H9 (cell line): Measurements from ENCODE around the gene EPC1. TPM values are rescaled to one million over a fixed set of nuclear protein-coding genes. Genes with fewer than 3 reads are reported as not detected.

Source experiments
- DNase-seq: peaks from one replicate; pipeline ENCODE4 v3.0.0-alpha.2; 2017
- H2AFZ ChIP-seq: one replicate; pipeline ENCODE4 v1.6.1; 2013; ENCODE audit warnings: mild to moderate bottlenecking, low read length, control low read depth, moderate library complexity
- H2AK5ac ChIP-seq: 2 replicates; pipeline ENCODE4 v1.6.1; 2013; ENCODE audit warnings: low read length, control low read depth, mixed read lengths; ENCODE audit not compliant: insufficient read length
- H2BK120ac ChIP-seq: one replicate; pipeline ENCODE4 v1.6.1; 2013; ENCODE audit warnings: low read depth, mild to moderate bottlenecking, low read length, control low read depth, inconsistent platforms; ENCODE audit not compliant: poor library complexity, severe bottlenecking
- H2BK12ac ChIP-seq: 2 replicates; pipeline ENCODE4 v1.6.1; 2013; ENCODE audit warnings: low read length, control low read depth, mixed read lengths, low read depth; ENCODE audit not compliant: insufficient read length
- H2BK15ac ChIP-seq: 2 replicates; pipeline ENCODE4 v1.6.1; 2013; ENCODE audit warnings: low read depth, low read length, control low read depth
- H2BK20ac ChIP-seq: one replicate; pipeline ENCODE4 v1.6.1; 2013; ENCODE audit warnings: low read depth, mild to moderate bottlenecking, low read length, control low read depth, inconsistent platforms; ENCODE audit not compliant: poor library complexity, severe bottlenecking
- H2BK5ac ChIP-seq: 2 replicates; pipeline ENCODE4 v1.6.1; 2013; ENCODE audit warnings: low read length, control low read depth, mixed read lengths; ENCODE audit not compliant: insufficient read length
- H3K14ac ChIP-seq: 2 replicates; pipeline ENCODE4 v1.6.1; 2013; ENCODE audit warnings: low read length, control low read depth; ENCODE audit not compliant: insufficient read depth
- H3K18ac ChIP-seq: 2 replicates; pipeline ENCODE4 v1.6.1; 2013; ENCODE audit warnings: low read depth, mild to moderate bottlenecking, mixed read lengths, low read length, control low read depth; ENCODE audit not compliant: insufficient read length
- H3K23ac ChIP-seq: 2 replicates; pipeline ENCODE4 v1.6.1; 2013; ENCODE audit warnings: low read length, control low read depth, mixed read lengths, low read depth; ENCODE audit not compliant: insufficient read length
- H3K23me2 ChIP-seq: 2 replicates; pipeline ENCODE4 v1.6.1; 2013; ENCODE audit warnings: low read depth, mild to moderate bottlenecking, mixed read lengths, low read length, control low read depth; ENCODE audit not compliant: insufficient read length, poor library complexity, severe bottlenecking
- H3K27ac ChIP-seq: 2 replicates; pipeline ENCODE4 v1.5.1; 2013; ENCODE audit warnings: low read length, control low read depth, mixed read lengths, low read depth; ENCODE audit not compliant: insufficient read length
- H3K27me3 ChIP-seq: 2 replicates; pipeline ENCODE4 v1.6.1; 2013; ENCODE audit warnings: low read length, control low read depth, inconsistent platforms; ENCODE audit not compliant: insufficient read depth
- H3K4ac ChIP-seq: 2 replicates; pipeline ENCODE4 v1.6.1; 2013; ENCODE audit warnings: low read depth, mild to moderate bottlenecking, control low read depth, inconsistent platforms, low read length, moderate library complexity
- H3K4me1 ChIP-seq: 2 replicates; pipeline ENCODE4 v1.6.1; 2013; ENCODE audit warnings: low read length, control low read depth, inconsistent platforms; ENCODE audit not compliant: insufficient read depth
- H3K4me2 ChIP-seq: 2 replicates; pipeline ENCODE4 v1.6.1; 2013; ENCODE audit warnings: low read length, control low read depth, mixed read lengths; ENCODE audit not compliant: insufficient read length, insufficient read depth
- H3K56ac ChIP-seq: 2 replicates; pipeline ENCODE4 v1.6.1; 2013; ENCODE audit warnings: low read depth, mild to moderate bottlenecking, mixed read lengths, low read length, control low read depth; ENCODE audit not compliant: insufficient read length
- H3K79me1 ChIP-seq: 2 replicates; pipeline ENCODE4 v1.6.1; 2013; ENCODE audit warnings: low read depth, mild to moderate bottlenecking, moderate library complexity, low read length, control low read depth, inconsistent platforms; ENCODE audit not compliant: insufficient read depth, poor library complexity, severe bottlenecking
- H3K79me2 ChIP-seq: 2 replicates; pipeline ENCODE4 v1.6.1; 2013; ENCODE audit warnings: low read length, control low read depth, inconsistent platforms; ENCODE audit not compliant: insufficient read depth
- H3K9ac ChIP-seq: 2 replicates; pipeline ENCODE4 v1.6.1; 2013; ENCODE audit warnings: low read length, control low read depth, mixed read lengths; ENCODE audit not compliant: insufficient read length; ENCODE audit errors: extremely low read depth
- H3K9me3 ChIP-seq: one replicate; pipeline ENCODE4 v1.6.1; 2013; ENCODE audit warnings: low read depth, low read length, inconsistent platforms; ENCODE audit not compliant: control insufficient read depth
- H3T11ph ChIP-seq: one replicate; pipeline ENCODE4 v1.6.1; 2013; ENCODE audit warnings: mild to moderate bottlenecking, low read length, control low read depth, inconsistent platforms
- H4K20me1 ChIP-seq: one replicate; pipeline ENCODE4 v1.6.1; 2013; ENCODE audit not compliant: control insufficient read depth, insufficient read length, insufficient read depth
- H4K5ac ChIP-seq: 2 replicates; pipeline ENCODE4 v1.6.1; 2013; ENCODE audit warnings: low read depth, mild to moderate bottlenecking, mixed read lengths, low read length, control low read depth; ENCODE audit not compliant: insufficient read length
- H4K8ac ChIP-seq: replicated peaks from 2 replicates; pipeline ENCODE4 v1.6.1; 2013; ENCODE audit warnings: low read length, control low read depth, mixed read lengths, low read depth; ENCODE audit not compliant: insufficient read length
- H4K91ac ChIP-seq: 2 replicates; pipeline ENCODE4 v1.6.1; 2013; ENCODE audit warnings: low read depth, mild to moderate bottlenecking, moderate library complexity, mixed read lengths, low read length, control low read depth; ENCODE audit not compliant: insufficient read length
- H3K27ac Mint-ChIP-seq, 3 experiments: 2 replicates in 2 of 3; 3 replicates in 1 of 3; pipeline ENCODE4 v1.8.0; 2020 to 2021; ENCODE audit warnings: mixed read lengths in 3 of 3, mild to moderate bottlenecking in 1 of 3, moderate library complexity in 1 of 3
- H3K27me3 Mint-ChIP-seq: 2 replicates; pipeline ENCODE4 v1.8.0; 2021; ENCODE audit warnings: low read depth, mild to moderate bottlenecking, moderate library complexity, mixed read lengths
- H3K36me3 Mint-ChIP-seq, 3 experiments: 2 replicates in 2 of 3; 3 replicates in 1 of 3; pipeline ENCODE4 v1.8.0; 2020 to 2021; ENCODE audit warnings: low read depth in 3 of 3, mixed read lengths in 3 of 3; ENCODE audit not compliant: insufficient read depth in 1 of 3
- H3K4me1 Mint-ChIP-seq, 2 experiments: 2 replicates each; pipeline ENCODE4 v1.8.0; 2020; ENCODE audit warnings: mixed read lengths in 2 of 2
- H3K4me3 Mint-ChIP-seq, 2 experiments: 2 replicates in 1 of 2; 3 replicates in 1 of 2; pipeline ENCODE4 v1.8.0; 2020 to 2021; ENCODE audit warnings: mild to moderate bottlenecking in 2 of 2, mixed read lengths in 2 of 2, moderate library complexity in 1 of 2
- H3K9me3 Mint-ChIP-seq, 2 experiments: 2 replicates in 1 of 2; 3 replicates in 1 of 2; pipeline ENCODE4 v1.8.0; 2020; ENCODE audit warnings: mild to moderate bottlenecking in 2 of 2, mixed read lengths in 2 of 2, moderate library complexity in 1 of 2
- WGBS: extraction: QIAGEN DNeasy Blood & Tissue Kit; methylation state at CpG from one replicate; pipeline ENCODE4 v1.1.7; 2013; ENCODE audit warnings: missing lambda C conversion rate, low lambda C conversion rate, mixed read lengths; ENCODE audit not compliant: insufficient read length; ENCODE audit errors: extremely low coverage; 5-methylcytosine and 5-hydroxymethylcytosine counted together
- total RNA-seq: library from RNA; stranded (reverse); gene quantifications from 2 replicates; pipeline ENCODE4 v1.2.1, GENCODE V29; 2021
- TF ChIP-seq, protein P1 (sequence below): fragments of 200-600 bp; sonication (generic); conservative IDR thresholded peaks from 3 replicates; pipeline ENCODE4 v1.8.0; 2021; ENCODE audit warnings: antibody characterized with exemption, mild to moderate bottlenecking

Gene EPC1
- total RNA-seq, 1 experiment from 2014 or later, result 32.5 TPM

DNA sequence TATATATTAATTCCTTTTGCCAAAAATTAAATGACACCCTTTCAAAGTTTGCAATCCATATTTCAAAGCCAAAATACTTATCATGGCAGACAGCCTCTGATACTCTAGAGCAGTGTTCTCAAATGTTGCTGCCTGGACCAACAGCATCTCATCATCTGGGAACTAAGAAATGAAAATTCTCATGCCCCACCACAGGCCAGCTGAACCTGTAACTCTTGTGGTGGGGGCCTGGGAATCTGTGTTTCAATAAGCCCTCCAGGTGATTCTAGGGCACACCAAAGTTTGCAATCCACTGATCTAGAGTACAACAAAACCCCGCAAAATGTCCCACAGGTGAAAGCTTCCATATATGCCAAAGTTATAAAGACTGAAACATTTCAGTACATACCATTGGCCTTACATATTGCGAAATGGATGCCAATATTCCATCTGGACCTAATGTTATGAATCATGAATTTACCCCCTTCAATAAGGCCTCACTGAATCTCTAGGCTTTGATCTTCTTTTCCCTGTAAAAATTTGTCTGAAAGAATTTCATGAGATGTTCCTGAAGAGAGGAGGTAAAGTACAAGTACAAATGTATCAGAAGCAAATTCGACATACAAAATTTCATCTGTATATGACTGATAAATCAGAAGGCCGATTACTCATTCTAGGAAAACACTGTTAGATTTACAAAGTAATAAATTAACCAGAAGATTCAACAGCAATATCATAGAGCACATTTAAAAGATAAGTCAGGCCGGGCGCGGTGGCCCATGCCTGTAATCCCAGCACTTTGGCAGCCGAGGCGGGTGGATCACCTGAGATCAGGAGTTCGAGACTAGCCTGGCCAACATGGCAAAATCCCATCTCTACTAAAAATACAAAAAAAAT is 25.3 kb upstream of the EPC1 start:
- Histone ChIP-seq H3K14ac (no peak overlapping the region), H2BK15ac (no peak overlapping the region), H3K4me1 (no peaks in the 10 kb centered on the region), H4K5ac (no peak overlapping the region), H3K9me3 (no peaks in the 10 kb centered on the region), H3K23ac (no peak overlapping the region), H2AK5ac (no peak overlapping the region), H4K8ac (no peak overlapping the region), H3K4ac (no peak overlapping the region), H3K9ac (no peak overlapping the region), H3K4me2 (no peak overlapping the region), H3K27me3 (no peaks in the 10 kb centered on the region), H4K20me1 (no peaks in the 10 kb centered on the region), H4K91ac (no peak overlapping the region), H2BK5ac (no peak overlapping the region), H2AFZ (no peak overlapping the region), H3K27ac (no peak overlapping the region), H3K79me1 (peaks cover 9% of the 10 kb centered on the region), H3K56ac (no peak overlapping the region), H3K23me2 (no peaks in the 10 kb centered on the region), H2BK12ac (no peak overlapping the region), H3T11ph (no peak overlapping the region), H3K18ac (no peak overlapping the region), H3K79me2 (no peaks in the 10 kb centered on the region; the same call in 1 of the 2 replicates), H2BK20ac (no peak overlapping the region), H2BK120ac (no peak overlapping the region)
- Mint-ChIP-seq H3K36me3 (peaks cover 0 to 7% (median 2%) of the 10 kb centered on the region in 3 experiments; a peak in 3 of 7 replicates), H3K4me1 (peaks cover 4 to 7% of the 10 kb centered on the region in 2 experiments; a peak in 3 of 4 replicates), H3K27ac (no peak overlapping the region), H3K9me3 (no peaks in the 10 kb centered on the region), H3K27me3 (no peaks in the 10 kb centered on the region), H3K4me3 (no peak overlapping the region)
- DNase-seq, result no peak
- WGBS, result no CpG with 5 or more reads among the region's 10 CpGs
- TF ChIP-seq, protein P1, sequence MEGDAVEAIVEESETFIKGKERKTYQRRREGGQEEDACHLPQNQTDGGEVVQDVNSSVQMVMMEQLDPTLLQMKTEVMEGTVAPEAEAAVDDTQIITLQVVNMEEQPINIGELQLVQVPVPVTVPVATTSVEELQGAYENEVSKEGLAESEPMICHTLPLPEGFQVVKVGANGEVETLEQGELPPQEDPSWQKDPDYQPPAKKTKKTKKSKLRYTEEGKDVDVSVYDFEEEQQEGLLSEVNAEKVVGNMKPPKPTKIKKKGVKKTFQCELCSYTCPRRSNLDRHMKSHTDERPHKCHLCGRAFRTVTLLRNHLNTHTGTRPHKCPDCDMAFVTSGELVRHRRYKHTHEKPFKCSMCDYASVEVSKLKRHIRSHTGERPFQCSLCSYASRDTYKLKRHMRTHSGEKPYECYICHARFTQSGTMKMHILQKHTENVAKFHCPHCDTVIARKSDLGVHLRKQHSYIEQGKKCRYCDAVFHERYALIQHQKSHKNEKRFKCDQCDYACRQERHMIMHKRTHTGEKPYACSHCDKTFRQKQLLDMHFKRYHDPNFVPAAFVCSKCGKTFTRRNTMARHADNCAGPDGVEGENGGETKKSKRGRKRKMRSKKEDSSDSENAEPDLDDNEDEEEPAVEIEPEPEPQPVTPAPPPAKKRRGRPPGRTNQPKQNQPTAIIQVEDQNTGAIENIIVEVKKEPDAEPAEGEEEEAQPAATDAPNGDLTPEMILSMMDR, result no peak
